Activated CD8-positive, alpha-beta T cell treated with anti-CD3 and anti-CD28 coated beads for 36 hours (primary cell): Measurements from ENCODE around the gene OR51E1. TPM values are rescaled to one million over a fixed set of nuclear protein-coding genes. Genes with fewer than 3 reads are reported as not detected.

ENCODE experiments used
- ATAC-seq: fragments of 200-7000 bp; cut with Tn5 transposase; one replicate; pipeline ENCODE4 v1.10.0; 2021; ENCODE audit warnings: mild to moderate bottlenecking, moderate library complexity
- CTCF ChIA-PET: fragments of 350-600 bp; sonication (Branson Sonifier 250); formaldehyde crosslinking; loops from one replicate; lab custom pipeline; 2021; ENCODE audit warnings: antibody characterized with exemption; lab: Charles Lee
- POLR2A ChIA-PET: fragments of 350-600 bp; sonication (Branson Sonifier 250); formaldehyde crosslinking; loops from one replicate; lab custom pipeline; 2021; ENCODE audit warnings: antibody characterized with exemption; lab: Charles Lee
- DNase-seq: peaks from one replicate; pipeline ENCODE4 v3.0.0-alpha.2; 2020
- H3K27ac Mint-ChIP-seq: one replicate; pipeline ENCODE4 v1.8.0; 2021; ENCODE audit warnings: mild to moderate bottlenecking, mixed read lengths
- H3K27me3 Mint-ChIP-seq: one replicate; pipeline ENCODE4 v1.8.0; 2021; ENCODE audit warnings: mixed read lengths
- H3K36me3 Mint-ChIP-seq: one replicate; pipeline ENCODE4 v1.8.0; 2021; ENCODE audit warnings: low read depth, mixed read lengths
- H3K4me1 Mint-ChIP-seq: one replicate; pipeline ENCODE4 v1.8.0; 2021; ENCODE audit warnings: low read depth, mixed read lengths
- H3K4me3 Mint-ChIP-seq: one replicate; pipeline ENCODE4 v1.8.0; 2021; ENCODE audit warnings: mild to moderate bottlenecking, moderate library complexity, mixed read lengths
- H3K9me3 Mint-ChIP-seq: one replicate; pipeline ENCODE4 v1.8.0; 2021; ENCODE audit warnings: mixed read lengths
- intact Hi-C: fragments of 100-400 bp; cut with micrococcal nuclease; formaldehyde crosslinking; loops from one replicate; pipeline ENCODE4 v1.10.0; 2022
- total RNA-seq, 2 experiments: library from RNA; stranded (reverse); gene quantifications; one replicate each; pipeline ENCODE4 v1.2.3, GENCODE V29; 2021
- TF ChIP-seq, protein P1 (sequence below): fragments of 200-600 bp; IDR thresholded peaks from one replicate; pipeline ENCODE4 v1.8.0; 2022; ENCODE audit warnings: antibody characterized with exemption, mild to moderate bottlenecking

The OR51E1 gene
- total RNA-seq, 2 experiments from 2014 or later: not detected

DNA sequence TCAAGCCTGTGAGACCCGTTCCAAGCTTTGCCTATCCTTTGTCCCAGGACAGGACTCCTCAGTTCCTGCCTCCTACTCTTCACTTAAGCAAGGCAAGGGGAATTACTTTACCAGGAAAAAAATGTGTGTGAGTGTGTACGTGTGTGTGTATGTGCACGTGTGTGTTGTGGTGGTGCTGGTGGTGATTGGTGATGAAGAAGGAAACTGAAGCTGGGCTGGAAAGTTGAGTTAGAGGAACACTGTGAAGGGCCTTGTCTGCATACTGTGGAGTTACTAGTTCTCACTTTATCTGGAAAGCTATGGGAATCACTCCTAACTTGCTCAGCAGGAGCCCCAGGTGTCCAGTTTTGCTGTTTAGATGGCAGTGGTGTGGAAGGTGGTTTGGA lies 6.1 kb upstream of the OR51E1 start:
- Mint-ChIP-seq H3K9me3 (no peaks in the 10 kb centered on the region), H3K4me1 (no peaks in the 10 kb centered on the region), H3K27me3 (peaks cover 5% of the 10 kb centered on the region), H3K4me3 (no peak overlapping the region), H3K27ac (no peak overlapping the region), H3K36me3 (no peaks in the 10 kb centered on the region)
- ChIA-PET CTCF (interaction anchor here (0.7 to 2.8 kb wide), 21 partner anchors 8 to 734 kb away, joined by 3 to 51 read pairs (median 5); partner anchors contain the start of genes MMP26 and TRIM68), POLR2A (no interaction called here)
- DNase-seq (no peak), ATAC-seq (no peak)
- TF ChIP-seq, protein P1, sequence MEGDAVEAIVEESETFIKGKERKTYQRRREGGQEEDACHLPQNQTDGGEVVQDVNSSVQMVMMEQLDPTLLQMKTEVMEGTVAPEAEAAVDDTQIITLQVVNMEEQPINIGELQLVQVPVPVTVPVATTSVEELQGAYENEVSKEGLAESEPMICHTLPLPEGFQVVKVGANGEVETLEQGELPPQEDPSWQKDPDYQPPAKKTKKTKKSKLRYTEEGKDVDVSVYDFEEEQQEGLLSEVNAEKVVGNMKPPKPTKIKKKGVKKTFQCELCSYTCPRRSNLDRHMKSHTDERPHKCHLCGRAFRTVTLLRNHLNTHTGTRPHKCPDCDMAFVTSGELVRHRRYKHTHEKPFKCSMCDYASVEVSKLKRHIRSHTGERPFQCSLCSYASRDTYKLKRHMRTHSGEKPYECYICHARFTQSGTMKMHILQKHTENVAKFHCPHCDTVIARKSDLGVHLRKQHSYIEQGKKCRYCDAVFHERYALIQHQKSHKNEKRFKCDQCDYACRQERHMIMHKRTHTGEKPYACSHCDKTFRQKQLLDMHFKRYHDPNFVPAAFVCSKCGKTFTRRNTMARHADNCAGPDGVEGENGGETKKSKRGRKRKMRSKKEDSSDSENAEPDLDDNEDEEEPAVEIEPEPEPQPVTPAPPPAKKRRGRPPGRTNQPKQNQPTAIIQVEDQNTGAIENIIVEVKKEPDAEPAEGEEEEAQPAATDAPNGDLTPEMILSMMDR: no peak
- intact Hi-C loops: loop anchor here (5.0 kb wide), 1 partner anchor 365 kb away; no protein-coding TSS in a partner anchor

- ATAC-seq (no peak), DNase-seq (no peak)
- POLR2A ChIA-PET: no interaction called here
- H3K4me3 Mint-ChIP-seq: no peak overlapping the region
- H3K27ac Mint-ChIP-seq: no peak overlapping the region
- H3K36me3 Mint-ChIP-seq: no peaks in the 10 kb centered on the region
- peaks cover 6% of the 10 kb centered on the region for H3K27me3 Mint-ChIP-seq
- H3K4me1 Mint-ChIP-seq: no peaks in the 10 kb centered on the region
- intact Hi-C loops: loop anchor here (5.0 kb wide), 1 partner anchor 362 kb away; no protein-coding TSS in a partner anchor
- TF ChIP-seq, protein P1: no peak
- H3K9me3 Mint-ChIP-seq: no peaks in the 10 kb centered on the region
- CTCF ChIA-PET: no interaction called here
Observed at GRCh38 chr11:4639931-4640330, 3.9 kb upstream of the OR51E1 start.

GRCh38 chr11:4641501-4641900 lies 2.3 kb upstream of the OR51E1 start:
- DNase-seq (no peak), ATAC-seq (no peak)
- H3K4me3 Mint-ChIP-seq: no peak overlapping the region
- no peaks in the 10 kb centered on the region for H3K36me3 Mint-ChIP-seq
- no peak overlapping the region for H3K27ac Mint-ChIP-seq
- H3K4me1 Mint-ChIP-seq: no peaks in the 10 kb centered on the region
- ChIA-PET POLR2A (no interaction called here), CTCF (no interaction called here)
- H3K9me3 Mint-ChIP-seq: no peaks in the 10 kb centered on the region
- TF ChIP-seq, protein P1: no peak
- intact Hi-C loops: no loop called here
- peaks cover 7% of the 10 kb centered on the region for H3K27me3 Mint-ChIP-seq

- TF ChIP-seq, protein P1: no peak
- Mint-ChIP-seq H3K36me3 (no peaks in the 10 kb centered on the region), H3K9me3 (no peaks in the 10 kb centered on the region), H3K4me1 (no peaks in the 10 kb centered on the region), H3K27me3 (peaks cover 7% of the 10 kb centered on the region), H3K27ac (no peak overlapping the region), H3K4me3 (no peak overlapping the region)
- ATAC-seq (no peak), DNase-seq (no peak)
- intact Hi-C loops: no loop called here
- ChIA-PET CTCF (no interaction called here), POLR2A (no interaction called here)
Observed at GRCh38 chr11:4642043-4642442, 1.7 kb upstream of the OR51E1 start.

DNA sequence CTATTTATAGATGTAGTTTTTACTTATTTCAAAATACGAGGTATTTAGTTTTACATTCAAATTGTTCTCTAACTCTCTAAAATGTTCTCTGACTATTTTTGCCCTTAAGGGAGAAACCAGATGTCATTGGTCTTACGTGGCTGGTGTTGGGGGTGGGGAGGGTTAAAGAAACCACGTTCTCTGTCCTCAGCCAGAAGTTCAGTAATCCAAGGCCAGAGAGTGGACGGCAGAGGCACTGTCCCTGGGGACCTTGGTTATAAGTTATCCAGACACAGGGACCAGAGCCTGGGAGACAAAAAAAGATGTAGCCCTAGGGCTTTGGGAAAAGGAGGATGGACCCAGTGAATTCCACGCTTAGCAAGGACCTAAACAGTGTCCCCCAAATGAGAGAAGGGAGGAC lies 706 bp upstream of the OR51E1 start:
- Mint-ChIP-seq H3K27me3 (peaks cover 7% of the 10 kb centered on the region), H3K27ac (no peak overlapping the region), H3K9me3 (no peaks in the 10 kb centered on the region), H3K4me1 (no peaks in the 10 kb centered on the region), H3K4me3 (no peak overlapping the region), H3K36me3 (no peaks in the 10 kb centered on the region)
- TF ChIP-seq, protein P1: no peak
- POLR2A ChIA-PET: no interaction called here
- ATAC-seq: no peak
- intact Hi-C loops: no loop called here
- DNase-seq: no peak
- CTCF ChIA-PET: no interaction called here
